NB4 (cell line): ENCODE measurements around the gene KLF11.

Experiments
- MYC ChIP-seq: IDR thresholded peaks from 2 replicates; pipeline ENCODE4 v1.6.1; 2011; ENCODE audit warnings: low read depth, low read length
- POLR2A ChIP-seq: IDR thresholded peaks from 2 replicates; pipeline ENCODE4 v1.6.1; 2011; ENCODE audit warnings: mild to moderate bottlenecking; ENCODE audit not compliant: insufficient read length; ENCODE audit errors: extremely low read depth
- TF ChIP-seq, protein P1 (sequence below): IDR thresholded peaks from one replicate; pipeline ENCODE4 v1.5.1; 2012; ENCODE audit warnings: low read depth, low read length
- TF ChIP-seq, protein P2 (sequence below): IDR thresholded peaks from 2 replicates; pipeline ENCODE4 v1.6.1; 2011; ENCODE audit warnings: low read depth, low read length

GRCh38 chr2:10012963-10013461 is 30.3 kb upstream of the KLF11 start:
- TF ChIP-seq, protein P1, sequence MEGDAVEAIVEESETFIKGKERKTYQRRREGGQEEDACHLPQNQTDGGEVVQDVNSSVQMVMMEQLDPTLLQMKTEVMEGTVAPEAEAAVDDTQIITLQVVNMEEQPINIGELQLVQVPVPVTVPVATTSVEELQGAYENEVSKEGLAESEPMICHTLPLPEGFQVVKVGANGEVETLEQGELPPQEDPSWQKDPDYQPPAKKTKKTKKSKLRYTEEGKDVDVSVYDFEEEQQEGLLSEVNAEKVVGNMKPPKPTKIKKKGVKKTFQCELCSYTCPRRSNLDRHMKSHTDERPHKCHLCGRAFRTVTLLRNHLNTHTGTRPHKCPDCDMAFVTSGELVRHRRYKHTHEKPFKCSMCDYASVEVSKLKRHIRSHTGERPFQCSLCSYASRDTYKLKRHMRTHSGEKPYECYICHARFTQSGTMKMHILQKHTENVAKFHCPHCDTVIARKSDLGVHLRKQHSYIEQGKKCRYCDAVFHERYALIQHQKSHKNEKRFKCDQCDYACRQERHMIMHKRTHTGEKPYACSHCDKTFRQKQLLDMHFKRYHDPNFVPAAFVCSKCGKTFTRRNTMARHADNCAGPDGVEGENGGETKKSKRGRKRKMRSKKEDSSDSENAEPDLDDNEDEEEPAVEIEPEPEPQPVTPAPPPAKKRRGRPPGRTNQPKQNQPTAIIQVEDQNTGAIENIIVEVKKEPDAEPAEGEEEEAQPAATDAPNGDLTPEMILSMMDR = no peak
- TF ChIP-seq, protein P2, sequence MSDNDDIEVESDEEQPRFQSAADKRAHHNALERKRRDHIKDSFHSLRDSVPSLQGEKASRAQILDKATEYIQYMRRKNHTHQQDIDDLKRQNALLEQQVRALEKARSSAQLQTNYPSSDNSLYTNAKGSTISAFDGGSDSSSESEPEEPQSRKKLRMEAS = no peak
- TF ChIP-seq POLR2A (no peak), MYC (no peak)
